ENCODE results near the gene PDP2. TPM values are rescaled to one million over a fixed set of nuclear protein-coding genes. Genes with fewer than 3 reads are reported as not detected.
"Not testable (repeated sequence)": the region's sequence is repeated elsewhere in the genome, so short reads cannot be mapped to it uniquely, and the experiment has no call there.

PDP2 gene
- total RNA-seq, 1 donor from 2014 or later: 18.3 TPM

GRCh38 chr16:66932076-66932475, 51.8 kb downstream of the PDP2 start:
- H3K27me3 Mint-ChIP-seq (ENCODE audit: unreplicated experiment): peaks cover 8% of the 10 kb centered on the region
- H3K4me1 Mint-ChIP-seq (ENCODE audit: low read depth, unreplicated experiment): peaks cover 8% of the 10 kb centered on the region
- no peak for TF ChIP-seq CTCF (IDR thresholded peaks at IDR 0.05; ENCODE audit: partially characterized antibody, unreplicated experiment)
- H3K4me3 Mint-ChIP-seq (ENCODE audit: unreplicated experiment): peak overlapping the region; percentile 95
- no peak for DNase-seq
- no peak overlapping the region for H3K27ac Mint-ChIP-seq (ENCODE audit: unreplicated experiment)
- H3K9me3 Mint-ChIP-seq (ENCODE audit: unreplicated experiment): peaks cover 5% of the 10 kb centered on the region
- no peaks in the 10 kb centered on the region for H3K36me3 Mint-ChIP-seq (ENCODE audit: unreplicated experiment)

- peak overlapping the region; percentile 95 for H3K4me3 Mint-ChIP-seq (ENCODE audit: unreplicated experiment)
- H3K27me3 Mint-ChIP-seq (ENCODE audit: unreplicated experiment): peaks cover 8% of the 10 kb centered on the region
- peak overlapping the region; percentile 82 for H3K27ac Mint-ChIP-seq (ENCODE audit: unreplicated experiment)
- DNase-seq: no peak
- no peak for TF ChIP-seq CTCF (IDR thresholded peaks at IDR 0.05; ENCODE audit: partially characterized antibody, unreplicated experiment)
- peaks cover 8% of the 10 kb centered on the region for H3K4me1 Mint-ChIP-seq (ENCODE audit: low read depth, unreplicated experiment)
- H3K9me3 Mint-ChIP-seq (ENCODE audit: unreplicated experiment): peaks cover 3% of the 10 kb centered on the region
- no peaks in the 10 kb centered on the region for H3K36me3 Mint-ChIP-seq (ENCODE audit: unreplicated experiment)
These were observed 53.4 kb downstream of the PDP2 start for GRCh38 chr16:66933776-66934137.

- H3K36me3 Mint-ChIP-seq (ENCODE audit: unreplicated experiment): no peaks in the 10 kb centered on the region
- peaks cover 3% of the 10 kb centered on the region for H3K9me3 Mint-ChIP-seq (ENCODE audit: unreplicated experiment)
- H3K4me3 Mint-ChIP-seq (ENCODE audit: unreplicated experiment): peak within 1 kb of the TSS; percentile 95
- peaks cover 8% of the 10 kb centered on the region for H3K4me1 Mint-ChIP-seq (ENCODE audit: low read depth, unreplicated experiment)
- H3K27ac Mint-ChIP-seq (ENCODE audit: unreplicated experiment): peak within 1 kb of the TSS; percentile 82
- TF ChIP-seq CTCF (IDR thresholded peaks at IDR 0.05; ENCODE audit: partially characterized antibody, unreplicated experiment): no peak
- DNase-seq: peak; percentile 94
- peaks cover 8% of the 10 kb centered on the region for H3K27me3 Mint-ChIP-seq (ENCODE audit: unreplicated experiment)
These were observed 54.0 kb downstream of the PDP2 start, which contains the start of gene CIAO2B for GRCh38 chr16:66934138-66934838. Gene CIAO2B, minus strand, starts transcription at chr16:66934402. Its CDS starts 38 bp downstream, at chr16:66934364.

GRCh38 chr16:66934839-66935313, 54.6 kb downstream of the PDP2 start:
- H3K4me1 Mint-ChIP-seq (ENCODE audit: low read depth, unreplicated experiment); H3K36me3 Mint-ChIP-seq (ENCODE audit: unreplicated experiment); DNase-seq; H3K27me3 Mint-ChIP-seq (ENCODE audit: unreplicated experiment); H3K9me3 Mint-ChIP-seq (ENCODE audit: unreplicated experiment): not testable (repeated sequence)
- Mint-ChIP-seq H3K4me3 (ENCODE audit: unreplicated experiment) (peak overlapping the region; percentile 95), H3K27ac (ENCODE audit: unreplicated experiment) (peak overlapping the region; percentile 66)

GRCh38 chr16:66935314-66936011, 55.1 kb downstream of the PDP2 start, which contains the start of gene CES2:
Gene CES2, plus strand, starts transcription at chr16:66935516. Its CDS starts 120 bp downstream, at chr16:66935636.
- peaks cover 8% of the 10 kb centered on the region for H3K27me3 Mint-ChIP-seq (ENCODE audit: unreplicated experiment)
- no peak for TF ChIP-seq CTCF (IDR thresholded peaks at IDR 0.05; ENCODE audit: partially characterized antibody, unreplicated experiment)
- peak within 1 kb of the TSS; percentile 66 for H3K27ac Mint-ChIP-seq (ENCODE audit: unreplicated experiment)
- peaks cover 8% of the 10 kb centered on the region for H3K4me1 Mint-ChIP-seq (ENCODE audit: low read depth, unreplicated experiment)
- DNase-seq: no peak
- H3K4me3 Mint-ChIP-seq (ENCODE audit: unreplicated experiment): peak within 1 kb of the TSS; percentile 95
- peaks cover 4% of the 10 kb centered on the region for H3K9me3 Mint-ChIP-seq (ENCODE audit: unreplicated experiment)
- no peaks in the 10 kb centered on the region for H3K36me3 Mint-ChIP-seq (ENCODE audit: unreplicated experiment)

Data from glutamatergic neuron (in vitro differentiated cells).